ENCODE measurements around the gene RBMX. TPM values are rescaled to one million over a fixed set of nuclear protein-coding genes. Genes with fewer than 3 reads are reported as not detected.

RBMX gene
- total RNA-seq, 4 donors from 2014 or later, result 128 to 228 (median 143) TPM

DNA sequence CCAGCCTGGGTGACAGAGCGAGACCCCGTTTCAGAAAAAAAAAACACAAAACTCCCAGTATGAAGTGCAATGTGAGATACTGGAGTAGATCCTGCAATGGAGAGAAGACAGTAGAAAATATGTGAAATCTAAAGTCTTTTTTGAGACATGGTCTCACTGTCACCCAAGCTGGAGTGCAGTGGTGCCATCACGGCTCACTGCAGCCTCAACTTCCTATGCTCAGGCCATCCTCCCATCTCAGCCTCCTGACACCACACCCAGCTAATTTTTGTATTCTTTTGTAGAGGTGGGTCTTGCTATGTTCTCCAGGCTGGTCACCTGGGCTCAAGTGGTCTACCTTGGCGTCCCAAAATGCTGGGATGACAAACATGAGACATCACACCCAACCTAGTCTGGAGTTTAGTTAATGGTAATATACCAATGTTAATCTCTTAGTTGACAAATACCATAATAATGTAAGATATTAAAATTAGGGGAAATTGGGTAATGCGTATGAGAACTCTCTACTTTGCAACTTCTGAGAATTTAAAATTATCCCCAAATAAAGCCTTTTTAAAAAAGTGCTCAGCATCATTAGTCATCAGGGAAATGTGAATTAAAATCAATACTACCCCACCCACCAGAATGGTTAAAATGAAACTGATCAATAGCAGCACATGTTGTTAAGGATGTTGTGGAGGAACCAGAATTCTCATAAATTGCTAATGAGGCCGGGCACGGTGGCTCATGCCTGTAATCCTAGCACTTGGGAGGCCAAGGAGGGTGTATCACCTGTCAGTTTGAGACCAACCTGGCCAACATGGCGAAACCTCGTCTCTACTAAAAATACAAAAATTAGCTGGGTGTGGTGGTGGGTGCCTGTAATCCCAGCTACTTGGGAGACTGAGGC is 15.0 kb downstream of the RBMX start:
- no peaks in the 10 kb centered on the region for H3K9me3 ChIP-seq
- H3K27ac ChIP-seq, result no peak overlapping the region
- TF ChIP-seq CTCF (IDR thresholded peaks at IDR 0.05) (no peak), POLR2A (IDR thresholded peaks at IDR 0.05) (no peak)
- no peaks in the 10 kb centered on the region for H3K27me3 ChIP-seq
- no peak overlapping the region for H3K4me3 ChIP-seq
- DNase-seq, result no peak
- no peaks in the 10 kb centered on the region for H3K4me1 ChIP-seq
- peaks cover 0 to 12% (median 0%) of the 10 kb centered on the region in 3 donors for H3K36me3 ChIP-seq

GRCh38 chrX:136863826-136864225 is 16.7 kb downstream of the RBMX start:
- H3K27ac ChIP-seq, result no peak overlapping the region
- no peaks in the 10 kb centered on the region for H3K9me3 ChIP-seq
- TF ChIP-seq CTCF (IDR thresholded peaks at IDR 0.05) (no peak), POLR2A (IDR thresholded peaks at IDR 0.05) (no peak)
- no peaks in the 10 kb centered on the region for H3K27me3 ChIP-seq
- H3K4me3 ChIP-seq, result no peak overlapping the region
- H3K4me1 ChIP-seq, result no peaks in the 10 kb centered on the region
- no peaks in the 10 kb centered on the region for H3K36me3 ChIP-seq
- DNase-seq, result no peak

GRCh38 chrX:136862546-136862945 is 18.0 kb downstream of the RBMX start:
- no peaks in the 10 kb centered on the region for H3K4me1 ChIP-seq
- no peak overlapping the region for H3K27ac ChIP-seq
- DNase-seq, result no peak
- TF ChIP-seq POLR2A (IDR thresholded peaks at IDR 0.05), result no peak
- no peak for TF ChIP-seq CTCF (IDR thresholded peaks at IDR 0.05)
- no peaks in the 10 kb centered on the region for H3K27me3 ChIP-seq
- H3K4me3 ChIP-seq, result no peak overlapping the region
- no peaks in the 10 kb centered on the region for H3K36me3 ChIP-seq
- no peaks in the 10 kb centered on the region for H3K9me3 ChIP-seq

DNA sequence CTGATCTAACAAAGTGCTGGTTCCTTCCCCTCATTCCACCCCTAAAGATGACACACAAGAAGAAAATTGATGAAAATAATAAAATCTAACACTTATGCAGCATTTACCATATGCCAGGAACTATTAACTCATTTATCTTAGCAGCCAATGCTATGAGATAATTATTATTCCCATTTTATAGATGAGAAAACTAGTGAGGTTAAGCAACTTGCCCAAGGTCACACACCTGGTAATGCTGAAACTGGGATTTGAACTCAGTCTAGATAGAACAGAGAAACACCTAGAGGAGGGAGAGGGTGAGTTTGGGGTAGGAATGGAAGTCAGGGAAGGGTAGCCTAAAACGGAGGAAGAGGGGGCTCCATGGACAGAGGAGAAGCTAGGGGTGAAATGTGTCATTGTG is 18.6 kb downstream of the RBMX start:
- TF ChIP-seq POLR2A (IDR thresholded peaks at IDR 0.05) (no peak), CTCF (IDR thresholded peaks at IDR 0.05) (no peak)
- Histone ChIP-seq H3K27ac (no peak overlapping the region), H3K36me3 (no peaks in the 10 kb centered on the region), H3K27me3 (no peaks in the 10 kb centered on the region), H3K4me1 (no peaks in the 10 kb centered on the region), H3K4me3 (no peak overlapping the region), H3K9me3 (no peaks in the 10 kb centered on the region)
- no peak for DNase-seq

- Histone ChIP-seq H3K27me3 (no peaks in the 10 kb centered on the region), H3K4me1 (no peaks in the 10 kb centered on the region), H3K9me3 (no peaks in the 10 kb centered on the region), H3K36me3 (no peaks in the 10 kb centered on the region), H3K4me3 (no peak overlapping the region), H3K27ac (no peak overlapping the region)
- no peak for TF ChIP-seq POLR2A (IDR thresholded peaks at IDR 0.05)
- no peak for TF ChIP-seq CTCF (IDR thresholded peaks at IDR 0.05)
- no peak for DNase-seq
Observed at GRCh38 chrX:136858007-136858756, 22.3 kb downstream of the RBMX start.

All from Peyer's patch (tissue), 4 donors.